Natural killer cell (primary cell): Measurements from ENCODE around the gene LENG9. TPM values are rescaled to one million over a fixed set of nuclear protein-coding genes. Genes with fewer than 3 reads are reported as not detected.

Experiments
- ATAC-seq, 3 donors: fragments of 150-1000 bp in 2 of 3; fragments of 200-7000 bp in 1 of 3; cut with Tn5 transposase; 1 replicate in 1 of 3; 2 replicates in 2 of 3; pipeline ENCODE4 v1.10.0; 2021; ENCODE audit warnings: mild to moderate bottlenecking in 2 of 3, moderate library complexity in 2 of 3
- DNase-seq, 2 donors: peaks; one replicate each; pipeline versions ENCODE4 v3.0.0 to v3.0.0-alpha.2; 2013 to 2021; ENCODE audit warnings: mixed read lengths in 1 of 2
- H3K27ac ChIP-seq: one replicate; pipeline ENCODE4 v1.5.1; 2013; ENCODE audit warnings: mild to moderate bottlenecking, low read length
- H3K27me3 ChIP-seq: one replicate; pipeline ENCODE4 v1.6.1; 2013; ENCODE audit warnings: low read length; ENCODE audit not compliant: control insufficient read depth, insufficient read depth
- H3K36me3 ChIP-seq: one replicate; pipeline ENCODE4 v1.6.1; 2013; ENCODE audit warnings: low read length; ENCODE audit not compliant: control insufficient read depth, insufficient read depth
- H3K4me1 ChIP-seq: one replicate; pipeline ENCODE4 v1.6.1; 2013; ENCODE audit warnings: low read length; ENCODE audit not compliant: control insufficient read depth, insufficient read depth
- H3K4me3 ChIP-seq: one replicate; pipeline ENCODE4 v1.5.1; 2013; ENCODE audit warnings: low read length
- H3K9me3 ChIP-seq: one replicate; pipeline ENCODE4 v1.6.1; 2013; ENCODE audit warnings: low read length; ENCODE audit not compliant: control insufficient read depth, insufficient read depth
- H3K27ac Mint-ChIP-seq, 2 donors: one replicate each; pipeline ENCODE4 v1.8.0; 2022; ENCODE audit warnings: mild to moderate bottlenecking in 2 of 2, mixed read lengths in 2 of 2, moderate library complexity in 1 of 2
- H3K27me3 Mint-ChIP-seq, 2 donors: one replicate each; pipeline ENCODE4 v1.8.0; 2022; ENCODE audit warnings: low read depth in 2 of 2, mixed read lengths in 2 of 2
- H3K36me3 Mint-ChIP-seq: one replicate; pipeline ENCODE4 v1.8.0; 2022; ENCODE audit warnings: mixed read lengths
- H3K4me1 Mint-ChIP-seq, 2 donors: one replicate each; pipeline ENCODE4 v1.8.0; 2022; ENCODE audit warnings: mixed read lengths in 2 of 2
- H3K4me3 Mint-ChIP-seq: one replicate; pipeline ENCODE4 v1.8.0; 2022; ENCODE audit warnings: mild to moderate bottlenecking, moderate library complexity, mixed read lengths
- H3K9me3 Mint-ChIP-seq, 2 donors: one replicate each; pipeline ENCODE4 v1.8.0; 2022; ENCODE audit warnings: mixed read lengths in 2 of 2
- WGBS: methylation state at CpG from one replicate; pipeline ENCODE4 v1.1.7; 2013; ENCODE audit warnings: missing lambda C conversion rate; ENCODE audit not compliant: insufficient coverage; 5-methylcytosine and 5-hydroxymethylcytosine counted together
- intact Hi-C: fragments of 100-400 bp; cut with micrococcal nuclease; formaldehyde crosslinking; loops from one replicate; pipeline ENCODE4 v1.14.2; 2022
- total RNA-seq, 4 donors: library from RNA; stranded (reverse); fragments of 120-200 nt in 1 of 4; gene quantifications; one replicate each; pipeline versions ENCODE4 v1.2.3 to v1.2.4, GENCODE V29; 2013 to 2022
- TF ChIP-seq, protein P1 (sequence below): fragments of 200-600 bp; IDR thresholded peaks from one replicate; pipeline ENCODE4 v1.8.0; 2022; ENCODE audit warnings: antibody characterized with exemption

The LENG9 gene
- total RNA-seq, 3 donors from 2014 or later (not counting 1 experiment from before 2014, with no cell fraction given) = 3.2 to 5.6 (median 4.3) TPM

DNA sequence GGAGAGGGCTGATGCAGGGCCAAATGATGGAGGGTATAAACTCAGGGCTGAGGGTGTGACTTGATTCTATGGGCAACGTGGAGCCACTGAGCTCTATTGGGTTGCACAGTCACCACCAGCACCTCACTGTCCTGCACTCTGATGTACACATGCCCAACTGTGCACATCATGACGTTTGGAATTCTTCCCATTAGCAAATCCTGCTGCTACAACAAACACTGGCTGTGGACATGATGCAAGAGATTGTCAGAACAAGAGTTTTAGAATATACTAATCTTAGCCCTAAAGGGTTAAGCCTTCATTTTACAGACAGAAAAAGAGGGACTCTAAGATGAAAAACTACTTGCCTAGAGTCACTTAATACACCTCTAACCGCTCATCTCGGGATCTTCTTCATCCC lies 50.7 kb downstream of the LENG9 start:
- TF ChIP-seq, protein P1, sequence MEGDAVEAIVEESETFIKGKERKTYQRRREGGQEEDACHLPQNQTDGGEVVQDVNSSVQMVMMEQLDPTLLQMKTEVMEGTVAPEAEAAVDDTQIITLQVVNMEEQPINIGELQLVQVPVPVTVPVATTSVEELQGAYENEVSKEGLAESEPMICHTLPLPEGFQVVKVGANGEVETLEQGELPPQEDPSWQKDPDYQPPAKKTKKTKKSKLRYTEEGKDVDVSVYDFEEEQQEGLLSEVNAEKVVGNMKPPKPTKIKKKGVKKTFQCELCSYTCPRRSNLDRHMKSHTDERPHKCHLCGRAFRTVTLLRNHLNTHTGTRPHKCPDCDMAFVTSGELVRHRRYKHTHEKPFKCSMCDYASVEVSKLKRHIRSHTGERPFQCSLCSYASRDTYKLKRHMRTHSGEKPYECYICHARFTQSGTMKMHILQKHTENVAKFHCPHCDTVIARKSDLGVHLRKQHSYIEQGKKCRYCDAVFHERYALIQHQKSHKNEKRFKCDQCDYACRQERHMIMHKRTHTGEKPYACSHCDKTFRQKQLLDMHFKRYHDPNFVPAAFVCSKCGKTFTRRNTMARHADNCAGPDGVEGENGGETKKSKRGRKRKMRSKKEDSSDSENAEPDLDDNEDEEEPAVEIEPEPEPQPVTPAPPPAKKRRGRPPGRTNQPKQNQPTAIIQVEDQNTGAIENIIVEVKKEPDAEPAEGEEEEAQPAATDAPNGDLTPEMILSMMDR = no peak
- H3K27ac ChIP-seq = no peak overlapping the region

More for the DNA sequence above, 50.7 kb downstream of the LENG9 start:
- DNase-seq = no peak
- no peak for ATAC-seq
- 70% methylated on average over 2 of the region's 4 CpGs for WGBS
- Mint-ChIP-seq H3K27me3 (peaks cover 17 to 31% of the 10 kb centered on the region in 2 donors), H3K36me3 (no peaks in the 10 kb centered on the region), H3K9me3 (peaks cover 6 to 8% of the 10 kb centered on the region in 2 donors), H3K4me1 (peaks cover 9 to 25% of the 10 kb centered on the region in 2 donors), H3K27ac (no peak overlapping the region), H3K4me3 (no peak overlapping the region)
- no peaks in the 10 kb centered on the region for H3K36me3 ChIP-seq
- intact Hi-C loops = no loop called here
- peaks cover 24% of the 10 kb centered on the region for H3K27me3 ChIP-seq
- no peaks in the 10 kb centered on the region for H3K9me3 ChIP-seq
- no peak overlapping the region for H3K4me3 ChIP-seq
- H3K4me1 ChIP-seq = peaks cover 24% of the 10 kb centered on the region

Other genes with a start within 250 kb of the LENG9 start
- gene LILRB3, start 240.8 kb downstream of the LENG9 start, total RNA-seq = 10 to 100 TPM in 2 of 3 donors, 1 to 10 TPM in 1; 6.8 to 12.6 (median 12.6) TPM
- 1 to 10 TPM; 2.1 to 2.6 (median 2.1) TPM for gene LILRA6, start 221.0 kb downstream of the LENG9 start, total RNA-seq
- gene LILRB5, start 206.5 kb downstream of the LENG9 start, total RNA-seq = under 1 TPM in 2 of 3 donors, not detected in 1; 0.09 to 0.18 TPM
- gene LILRB2, start 182.7 kb downstream of the LENG9 start, total RNA-seq = 10 to 100 TPM in 2 of 3 donors, 1 to 10 TPM in 1; 4.6 to 41.4 (median 23.7) TPM
- gene LILRA5, start 150.6 kb downstream of the LENG9 start, total RNA-seq = 10 to 100 TPM in 2 of 3 donors, 1 to 10 TPM in 1; 3.4 to 22.3 (median 11.1) TPM
- 1 to 10 TPM in 2 of 3 donors, not detected in 1; 2.0 to 2.4 TPM for gene LILRA4, start 124.6 kb downstream of the LENG9 start, total RNA-seq
- gene LAIR1, start 98.8 kb downstream of the LENG9 start, total RNA-seq = 100 to 1,000 TPM; 117 to 163 (median 156) TPM
- under 1 TPM; 0.59 to 0.84 (median 0.65) TPM for gene TTYH1, start 48.3 kb downstream of the LENG9 start, total RNA-seq
- gene LENG8, start 14.6 kb downstream of the LENG9 start, total RNA-seq = 100 to 1,000 TPM; 479 to 563 (median 507) TPM
- gene CDC42EP5, start 9.5 kb upstream of the LENG9 start, total RNA-seq = not detected
- 10 to 100 TPM; 44.1 to 67.7 (median 53.3) TPM for gene LAIR2, start 39.1 kb upstream of the LENG9 start, total RNA-seq
- gene LILRA2, start 110.0 kb upstream of the LENG9 start, total RNA-seq = 1 to 10 TPM; 1.4 to 8.4 (median 5.6) TPM
- 10 to 100 TPM in 1 of 3 donors, 1 to 10 TPM in 2; 1.4 to 13.0 (median 6.1) TPM for gene LILRA1, start 129.9 kb upstream of the LENG9 start, total RNA-seq
- 10 to 100 TPM; 18.4 to 44.4 (median 38.5) TPM for gene LILRB1, start 166.7 kb upstream of the LENG9 start, total RNA-seq
- gene LILRB4, start 199.2 kb upstream of the LENG9 start, total RNA-seq = 1 to 10 TPM; 1.5 to 3.6 (median 2.5) TPM